Left hindlimb (tissue), 1 donor: ENCODE results near the gene ARHGEF1.
A peak's percentile ranks its signal among the peaks of the same experiment; 100 is the strongest.

Source experiments
- DNase-seq: peaks from one replicate; pipeline ENCODE4 v3.0.0-alpha.2; 2018

The ARHGEF1 gene

GRCh38 chr19:41886761-41887710 is 4.1 kb downstream of the ARHGEF1 start:
- DNase-seq: no peak

GRCh38 chr19:41887711-41888382 is 4.9 kb downstream of the ARHGEF1 start:
- peak; percentile 85 for DNase-seq

- no peak for DNase-seq
Measured at GRCh38 chr19:41888926-41889325, 5.9 kb downstream of the ARHGEF1 start.

- DNase-seq: no peak
Measured at GRCh38 chr19:41889896-41890295, 6.9 kb downstream of the ARHGEF1 start.

- no peak for DNase-seq
Measured at GRCh38 chr19:41890936-41891335, 8.0 kb downstream of the ARHGEF1 start.

GRCh38 chr19:41892173-41892902 is 9.4 kb downstream of the ARHGEF1 start:
- DNase-seq: no peak

- no peak for DNase-seq
Measured at GRCh38 chr19:41893899-41894298, 10.9 kb downstream of the ARHGEF1 start.

GRCh38 chr19:41894350-41894749 is 11.4 kb downstream of the ARHGEF1 start:
- no peak for DNase-seq

- DNase-seq: no peak
Measured at GRCh38 chr19:41895745-41896580, 13.0 kb downstream of the ARHGEF1 start.

GRCh38 chr19:41896581-41896942 is 13.6 kb downstream of the ARHGEF1 start:
- DNase-seq: no peak

GRCh38 chr19:41897181-41897580 is 14.2 kb downstream of the ARHGEF1 start:
- DNase-seq: no peak

GRCh38 chr19:41897820-41898219 is 14.8 kb downstream of the ARHGEF1 start:
- no peak for DNase-seq

GRCh38 chr19:41898235-41898634 is 15.3 kb downstream of the ARHGEF1 start:
- DNase-seq: no peak

GRCh38 chr19:41901707-41902360 is 18.9 kb downstream of the ARHGEF1 start:
- DNase-seq: no peak

GRCh38 chr19:41902594-41902993 is 19.6 kb downstream of the ARHGEF1 start:
- no peak for DNase-seq

GRCh38 chr19:41903193-41903953 is 20.4 kb downstream of the ARHGEF1 start:
- no peak for DNase-seq

GRCh38 chr19:41904118-41904870 is 21.3 kb downstream of the ARHGEF1 start:
- no peak for DNase-seq

GRCh38 chr19:41905273-41906002 is 22.5 kb downstream of the ARHGEF1 start:
- DNase-seq: no peak

GRCh38 chr19:41906271-41906670 is 23.3 kb downstream of the ARHGEF1 start:
- DNase-seq: no peak
